ENCODE data around the gene ARHGAP26. TPM values are rescaled to one million over a fixed set of nuclear protein-coding genes. Genes with fewer than 3 reads are reported as not detected.

ARHGAP26 gene
- total RNA-seq, 1 experiment from 2014 or later, result 34.5 TPM

GRCh38 chr5:143200781-143201398, 430.7 kb downstream of the ARHGAP26 start:
- no TSS peak for BruUV-seq (replicated peaks)
- H3K4me2 ChIP-seq (ENCODE audit: low read length), result no peak overlapping the region
- intact Hi-C loops (cut with micrococcal nuclease), result loop anchor here (5.0 kb wide), 1 partner anchor 201 kb away; the partner anchor contains the start of gene NR3C1
- peaks cover 2 to 8% of the 10 kb centered on the region in 2 experiments; a peak in 1 of 4 replicates for H3K4me1 ChIP-seq (ENCODE audit: control insufficient read depth in 1 of 2, insufficient read depth in 2 of 2, low read length in 2 of 2)
- DNase-seq (ENCODE audit: low read depth, low spot score) (no peak), ATAC-seq (peak; percentile 68)
- H3K9ac ChIP-seq (ENCODE audit: low read length), result no peak overlapping the region
- H3K9me3 ChIP-seq (ENCODE audit: control insufficient read depth in 1 of 2, insufficient read depth in 1 of 2, low read depth in 1 of 2, low read length in 2 of 2), result no peaks in the 10 kb centered on the region
- no peaks in the 10 kb centered on the region for H3K36me3 ChIP-seq (ENCODE audit: control insufficient read depth in 1 of 2, insufficient read depth in 2 of 2, low read length in 2 of 2)
- TF ChIP-seq SIN3A (IDR thresholded peaks at IDR 0.05; ENCODE audit: low read depth) (no peak), REST (IDR thresholded peaks at IDR 0.05; ENCODE audit: low read depth) (no peak), ZBTB33 (IDR thresholded peaks at IDR 0.05; ENCODE audit: extremely low read depth, insufficient replicate concordance, low read length) (no peak), ZFX (IDR thresholded peaks at IDR 0.05) (no peak), EGR1 (IDR thresholded peaks at IDR 0.05; ENCODE audit: low read depth) (no peak), JUND (IDR thresholded peaks at IDR 0.05) (0 out of 2 replicates have a peak, but pooled peaks have one; percentile 28), SP1 (IDR thresholded peaks at IDR 0.05; ENCODE audit: low read depth) (peak; percentile 12; the same call in 1 of the 2 replicates), SRF (IDR thresholded peaks at IDR 0.05; ENCODE audit: low read depth) (no peak), EZH2 (IDR thresholded peaks at IDR 0.05) (no peak), ATF3 (IDR thresholded peaks at IDR 0.05) (no peak), CEBPB (IDR thresholded peaks at IDR 0.05; ENCODE audit: low read depth) (peak; percentile 41; the same call in 1 of the 2 replicates), ZNF274 (IDR thresholded peaks at IDR 0.05; ENCODE audit: low read depth, low read length) (no peak), POLR2A (IDR thresholded peaks at IDR 0.05; ENCODE audit: borderline replicate concordance, extremely low read depth, insufficient read depth, insufficient read length) (no peak), EZH2phosphoT487 (IDR thresholded peaks at IDR 0.05; ENCODE audit: borderline replicate concordance) (no peak), TCF7L2 (IDR thresholded peaks at IDR 0.05; ENCODE audit: borderline replicate concordance, extremely low read depth, insufficient read depth, insufficient read length) (no peak), YY1 (IDR thresholded peaks at IDR 0.05; ENCODE audit: extremely low read depth, insufficient replicate concordance, low read depth, low read length) (no peak), MAX (IDR thresholded peaks at IDR 0.05) (no peak)
- ChIA-PET RAD21 (ENCODE audit: low non-redundant PET in 1 of 2, low total read pairs in 2 of 2, uncharacterized antibody in 2 of 2, unreplicated experiment in 2 of 2) (interaction anchor here in 1 of 2 experiments (0.6 kb wide), 1 partner anchor 34 kb away, joined by 4 read pairs; no protein-coding TSS in a partner anchor), POLR2A (no interaction called here), CTCF (no interaction called here)
- no peaks in the 10 kb centered on the region for H3K9me2 ChIP-seq (ENCODE audit: insufficient read depth)
- H3K27me3 ChIP-seq (ENCODE audit: insufficient read depth, low read length), result no peaks in the 10 kb centered on the region
- no peaks in the 10 kb centered on the region for H3K79me2 ChIP-seq (ENCODE audit: insufficient read depth, low read length)
- no peak overlapping the region for H2AFZ ChIP-seq (ENCODE audit: low read depth, low read length, poor library complexity, severe bottlenecking)
- no peaks in the 10 kb centered on the region for H4K20me1 ChIP-seq (ENCODE audit: insufficient read depth)
- H3K4me3 ChIP-seq (replicated peaks in 1 of 2; ENCODE audit: low read depth in 1 of 2, low read length in 2 of 2), result no peak overlapping the region
- H3K27ac ChIP-seq (ENCODE audit: low read depth, low read length), result no peak overlapping the region
